DOHH2 (cell line): Measurements from ENCODE around the gene C1QTNF4.

Source experiments
- H3F3A ChIP-seq: fragments of 200-600 bp; sonication (generic), shearing (Covaris generic); 2 replicates; pipeline ENCODE4 v1.6.0; 2016; ENCODE audit warnings: antibody characterized with exemption, mild to moderate bottlenecking; ENCODE audit not compliant: control insufficient read depth, insufficient read depth
- H3K27ac ChIP-seq: fragments of 200-600 bp; sonication (generic); 2 replicates; pipeline ENCODE4 v1.5.1; 2014; ENCODE audit warnings: low read depth, mild to moderate bottlenecking, low read length, moderate library complexity
- H3K27me3 ChIP-seq: fragments of 200-600 bp; sonication (generic); 2 replicates; pipeline ENCODE4 v1.6.1; 2014; ENCODE audit warnings: mild to moderate bottlenecking, low read length, mixed read lengths; ENCODE audit not compliant: control insufficient read depth
- H3K36me3 ChIP-seq: fragments of 200-600 bp; sonication (generic); 2 replicates; pipeline ENCODE4 v1.6.1; 2014; ENCODE audit warnings: mild to moderate bottlenecking, low read length, moderate library complexity, mixed read lengths; ENCODE audit not compliant: control insufficient read depth
- H3K4me1 ChIP-seq: fragments of 200-600 bp; sonication (generic); 2 replicates; pipeline ENCODE4 v1.6.1; 2014; ENCODE audit warnings: mild to moderate bottlenecking, low read length, mixed read lengths; ENCODE audit not compliant: control insufficient read depth
- H3K4me2 ChIP-seq: fragments of 200-600 bp; sonication (generic); 2 replicates; pipeline ENCODE4 v1.6.0; 2014; ENCODE audit warnings: mild to moderate bottlenecking, low read length, moderate library complexity
- H3K4me3 ChIP-seq: fragments of 200-600 bp; sonication (generic); 2 replicates; pipeline ENCODE4 v1.5.1; 2014; ENCODE audit warnings: mild to moderate bottlenecking, low read length, mixed read lengths
- H3K79me2 ChIP-seq: fragments of 200-600 bp; sonication (generic); 2 replicates; pipeline ENCODE4 v1.6.1; 2014; ENCODE audit warnings: mild to moderate bottlenecking, low read length, mixed read lengths; ENCODE audit not compliant: control insufficient read depth
- H3K9me2 ChIP-seq: fragments of 200-600 bp; sonication (generic); replicated peaks from 2 replicates; pipeline ENCODE4 v1.6.1; 2014; ENCODE audit warnings: mild to moderate bottlenecking, low read length, mixed read lengths; ENCODE audit not compliant: control insufficient read depth
- H3K9me3 ChIP-seq: fragments of 200-600 bp; sonication (generic); 2 replicates; pipeline ENCODE4 v1.6.1; 2014; ENCODE audit warnings: antibody characterized with exemption, low read length, mixed read lengths; ENCODE audit not compliant: control insufficient read depth, insufficient read depth
- H4K20me1 ChIP-seq: fragments of 200-600 bp; sonication (generic); 2 replicates; pipeline ENCODE4 v1.6.0; 2014; ENCODE audit warnings: low read depth, mild to moderate bottlenecking, antibody characterized with exemption, low read length, moderate library complexity; ENCODE audit not compliant: control insufficient read depth, insufficient read depth
- EZH2phosphoT487 ChIP-seq: fragments of 200-600 bp; sonication (generic); IDR thresholded peaks from 2 replicates; pipeline ENCODE4 v1.6.1; 2017; ENCODE audit warnings: borderline replicate concordance, mild to moderate bottlenecking, antibody characterized with exemption, low read length, moderate library complexity, mixed read lengths
- TF ChIP-seq, protein P1 (sequence below): fragments of 200-600 bp; sonication (generic); IDR thresholded peaks from one replicate; pipeline ENCODE4 v1.5.1; 2014; ENCODE audit warnings: antibody characterized with exemption, mild to moderate bottlenecking, low read depth, low read length; ENCODE audit not compliant: poor library complexity, severe bottlenecking

C1QTNF4 gene

DNA sequence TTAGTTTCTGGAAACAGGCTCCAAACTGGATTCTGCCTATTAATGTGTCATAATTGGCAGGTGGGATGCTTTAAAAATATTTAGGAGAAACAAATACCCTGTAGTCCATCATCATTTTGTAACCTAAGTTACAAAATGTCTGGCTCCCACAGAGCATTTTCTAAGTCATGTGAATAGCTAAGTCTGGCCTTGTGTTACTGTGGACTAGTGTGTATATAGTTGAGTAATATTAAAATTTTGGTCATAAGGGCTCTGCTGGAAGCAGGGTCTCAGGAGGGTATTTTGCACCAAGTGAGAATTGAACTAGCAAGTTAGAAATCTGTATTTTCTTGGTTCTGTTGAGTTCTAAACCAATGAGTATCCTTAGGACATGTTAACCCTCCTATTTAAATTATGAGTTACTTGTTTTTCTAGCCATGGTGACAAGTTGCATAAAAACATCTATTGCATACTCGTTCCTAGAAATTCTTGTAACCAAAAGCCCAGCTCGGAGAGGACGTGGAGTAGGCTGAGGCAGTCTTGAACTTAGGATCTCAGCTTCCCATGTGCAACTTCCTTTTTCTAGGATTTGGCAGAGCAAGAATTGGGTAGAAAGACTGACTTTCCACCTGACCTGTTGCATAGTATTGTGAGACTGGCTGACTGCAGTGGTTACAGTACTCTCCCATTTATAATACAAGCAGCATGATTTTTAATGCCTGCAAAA is 23.4 kb downstream of the C1QTNF4 start:
- Histone ChIP-seq H3K9me3 (no peaks in the 10 kb centered on the region), H3K4me3 (no peak overlapping the region), H3F3A (peaks cover 11% of the 10 kb centered on the region; the same call in 1 of the 2 replicates), H3K27me3 (no peaks in the 10 kb centered on the region), H3K4me1 (peaks cover 12% of the 10 kb centered on the region), H4K20me1 (no peaks in the 10 kb centered on the region), H3K36me3 (peaks cover 68% of the 10 kb centered on the region), H3K79me2 (peaks cover 82% of the 10 kb centered on the region), H3K27ac (no peak overlapping the region), H3K4me2 (no peak overlapping the region), H3K9me2 (no peaks in the 10 kb centered on the region)
- TF ChIP-seq, protein P1, sequence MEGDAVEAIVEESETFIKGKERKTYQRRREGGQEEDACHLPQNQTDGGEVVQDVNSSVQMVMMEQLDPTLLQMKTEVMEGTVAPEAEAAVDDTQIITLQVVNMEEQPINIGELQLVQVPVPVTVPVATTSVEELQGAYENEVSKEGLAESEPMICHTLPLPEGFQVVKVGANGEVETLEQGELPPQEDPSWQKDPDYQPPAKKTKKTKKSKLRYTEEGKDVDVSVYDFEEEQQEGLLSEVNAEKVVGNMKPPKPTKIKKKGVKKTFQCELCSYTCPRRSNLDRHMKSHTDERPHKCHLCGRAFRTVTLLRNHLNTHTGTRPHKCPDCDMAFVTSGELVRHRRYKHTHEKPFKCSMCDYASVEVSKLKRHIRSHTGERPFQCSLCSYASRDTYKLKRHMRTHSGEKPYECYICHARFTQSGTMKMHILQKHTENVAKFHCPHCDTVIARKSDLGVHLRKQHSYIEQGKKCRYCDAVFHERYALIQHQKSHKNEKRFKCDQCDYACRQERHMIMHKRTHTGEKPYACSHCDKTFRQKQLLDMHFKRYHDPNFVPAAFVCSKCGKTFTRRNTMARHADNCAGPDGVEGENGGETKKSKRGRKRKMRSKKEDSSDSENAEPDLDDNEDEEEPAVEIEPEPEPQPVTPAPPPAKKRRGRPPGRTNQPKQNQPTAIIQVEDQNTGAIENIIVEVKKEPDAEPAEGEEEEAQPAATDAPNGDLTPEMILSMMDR = no peak
- TF ChIP-seq EZH2phosphoT487 = no peak

DNA sequence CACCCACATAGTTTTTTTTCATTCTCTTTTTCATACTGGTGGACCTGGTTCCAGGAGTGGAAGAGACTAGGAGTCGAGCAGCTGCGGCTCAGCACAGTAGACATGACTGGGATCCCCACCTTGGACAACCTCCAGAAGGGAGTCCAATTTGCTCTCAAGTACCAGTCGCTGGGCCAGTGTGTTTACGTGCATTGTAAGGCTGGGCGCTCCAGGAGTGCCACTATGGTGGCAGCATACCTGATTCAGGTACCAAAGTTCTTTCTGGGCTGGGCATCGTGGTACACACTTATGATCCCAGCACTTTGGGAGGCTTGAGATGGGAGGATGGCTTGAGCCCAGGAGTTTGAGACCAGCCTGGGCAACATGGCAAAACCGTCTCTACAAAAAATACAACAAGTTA is 24.6 kb downstream of the C1QTNF4 start:
- TF ChIP-seq, protein P1 = no peak
- TF ChIP-seq EZH2phosphoT487 = no peak
- Histone ChIP-seq H4K20me1 (no peaks in the 10 kb centered on the region), H3K4me2 (no peak overlapping the region), H3K79me2 (peaks cover 87% of the 10 kb centered on the region), H3K36me3 (peaks cover 63% of the 10 kb centered on the region), H3K27ac (no peak overlapping the region), H3K9me2 (no peaks in the 10 kb centered on the region), H3F3A (peaks cover 11% of the 10 kb centered on the region; the same call in 1 of the 2 replicates), H3K9me3 (no peaks in the 10 kb centered on the region), H3K27me3 (no peaks in the 10 kb centered on the region), H3K4me1 (peaks cover 16% of the 10 kb centered on the region), H3K4me3 (no peak overlapping the region)

- Histone ChIP-seq H3K27ac (peak overlapping the region; percentile 55), H3K27me3 (no peaks in the 10 kb centered on the region)
These were observed 28.0 kb downstream of the C1QTNF4 start for GRCh38 chr11:47566149-47566698.

More at GRCh38 chr11:47566149-47566698, 28.0 kb downstream of the C1QTNF4 start:
- peaks cover 7% of the 10 kb centered on the region; the same call in 1 of the 2 replicates for H3F3A ChIP-seq
- H4K20me1 ChIP-seq = no peaks in the 10 kb centered on the region
- H3K79me2 ChIP-seq = peaks cover 69% of the 10 kb centered on the region
- H3K4me2 ChIP-seq = peak overlapping the region; percentile 90
- H3K9me2 ChIP-seq = no peaks in the 10 kb centered on the region
- peaks cover 26% of the 10 kb centered on the region for H3K4me1 ChIP-seq
- peaks cover 32% of the 10 kb centered on the region for H3K36me3 ChIP-seq
- no peak for TF ChIP-seq EZH2phosphoT487
- TF ChIP-seq, protein P1 = no peak
- no peaks in the 10 kb centered on the region for H3K9me3 ChIP-seq
- peak overlapping the region; percentile 99 for H3K4me3 ChIP-seq
